Transverse colon (tissue), 3 donors: ENCODE data around the gene ARF4.

Experiments
- CTCF ChIP-seq, 5 experiments: fragments of 200-600 bp in 3 of 5; fragments of 450-650 bp in 2 of 5; sonication (generic) in 3 of 5; IDR thresholded peaks; 1 replicate in 2 of 5; 2 replicates in 3 of 5; pipeline ENCODE4 v1.5.1; 2016 to 2017; ENCODE audit warnings: antibody characterized with exemption in 5 of 5, inconsistent platforms in 3 of 5, mild to moderate bottlenecking in 2 of 5, moderate library complexity in 1 of 5
- POLR2A ChIP-seq: fragments of 450-650 bp; IDR thresholded peaks from one replicate; pipeline ENCODE4 v1.6.1; 2016; ENCODE audit warnings: antibody characterized with exemption, mild to moderate bottlenecking, moderate library complexity

GRCh38 chr3:57644740-57645139 lies 47.6 kb upstream of the ARF4 start:
- TF ChIP-seq POLR2A (no peak), CTCF (IDR thresholded peaks at IDR 0.05) (no peak)
